Measurements from ENCODE around the gene FOXO6. TPM values are rescaled to one million over a fixed set of nuclear protein-coding genes. Genes with fewer than 3 reads are reported as not detected.

Gene FOXO6
- total and polyA plus RNA-seq, 2 donors (not counting 1 experiment from before 2014, with no cell fraction given) = under 0.01 TPM; not detected in 1

GRCh38 chr1:41327383-41327999 is 33.7 kb upstream of the FOXO6 start:
- TF ChIP-seq CTCF (conservative IDR thresholded peaks at IDR 0.05 in 1 of 2, IDR thresholded peaks at IDR 0.05 in 1 of 2; ENCODE audit: low read depth in 1 of 2, low read length in 2 of 2) (no peak), EZH2 (IDR thresholded peaks at IDR 0.05; ENCODE audit: low read length, missing control alignments) (no peak)
- no peaks in the 10 kb centered on the region for H3K36me3 ChIP-seq (ENCODE audit: control insufficient read depth, insufficient read depth, low read length)
- H3K79me2 ChIP-seq (ENCODE audit: control insufficient read depth, insufficient read depth, low read length) = no peaks in the 10 kb centered on the region
- H4K20me1 ChIP-seq (ENCODE audit: control insufficient read depth, extremely low read depth, insufficient read depth, low read length) = no peaks in the 10 kb centered on the region
- no peak overlapping the region for H2AFZ ChIP-seq (ENCODE audit: low read length)
- no peaks in the 10 kb centered on the region for H3K9me3 ChIP-seq (ENCODE audit: control insufficient read depth, insufficient read depth, low read depth, low read length)
- no peak overlapping the region for H3K4me3 ChIP-seq (replicated peaks in 1 of 4; ENCODE audit: control extremely low read depth in 1 of 4, insufficient read depth in 1 of 4, low read depth in 3 of 4, low read length in 4 of 4)
- no peaks in the 10 kb centered on the region for H3K27me3 ChIP-seq (ENCODE audit: control insufficient read depth, insufficient read depth, low read length)
- no peak overlapping the region for H3K4me2 ChIP-seq (ENCODE audit: extremely low read depth, insufficient read depth, low read length)
- H3K27ac ChIP-seq (ENCODE audit: insufficient read depth, low read length) = no peak overlapping the region
- no peak for DNase-seq (ENCODE audit: low read depth in 2 of 2)
- H3K4me1 ChIP-seq (ENCODE audit: control insufficient read depth, extremely low read depth, insufficient read depth, low read length) = no peaks in the 10 kb centered on the region
- no peak overlapping the region for H3K9ac ChIP-seq (ENCODE audit: insufficient read depth, low read length)

- H3K4me2 ChIP-seq (ENCODE audit: extremely low read depth, insufficient read depth, low read length) = no peak overlapping the region
Observed at GRCh38 chr1:41328001-41328615, 33.1 kb upstream of the FOXO6 start.

More at GRCh38 chr1:41328001-41328615, 33.1 kb upstream of the FOXO6 start:
- H4K20me1 ChIP-seq (ENCODE audit: control insufficient read depth, extremely low read depth, insufficient read depth, low read length) = no peaks in the 10 kb centered on the region
- no peak overlapping the region for H2AFZ ChIP-seq (ENCODE audit: low read length)
- no peak overlapping the region for H3K4me3 ChIP-seq (replicated peaks in 1 of 4; ENCODE audit: control extremely low read depth in 1 of 4, insufficient read depth in 1 of 4, low read depth in 3 of 4, low read length in 4 of 4)
- H3K27me3 ChIP-seq (ENCODE audit: control insufficient read depth, insufficient read depth, low read length) = no peaks in the 10 kb centered on the region
- H3K79me2 ChIP-seq (ENCODE audit: control insufficient read depth, insufficient read depth, low read length) = no peaks in the 10 kb centered on the region
- no peaks in the 10 kb centered on the region for H3K9me3 ChIP-seq (ENCODE audit: control insufficient read depth, insufficient read depth, low read depth, low read length)
- H3K36me3 ChIP-seq (ENCODE audit: control insufficient read depth, insufficient read depth, low read length) = no peaks in the 10 kb centered on the region
- H3K27ac ChIP-seq (ENCODE audit: insufficient read depth, low read length) = no peak overlapping the region
- TF ChIP-seq EZH2 (IDR thresholded peaks at IDR 0.05; ENCODE audit: low read length, missing control alignments) = no peak
- no peak for TF ChIP-seq CTCF (conservative IDR thresholded peaks at IDR 0.05 in 1 of 2, IDR thresholded peaks at IDR 0.05 in 1 of 2; ENCODE audit: low read depth in 1 of 2, low read length in 2 of 2)
- no peaks in the 10 kb centered on the region for H3K4me1 ChIP-seq (ENCODE audit: control insufficient read depth, extremely low read depth, insufficient read depth, low read length)
- no peak overlapping the region for H3K9ac ChIP-seq (ENCODE audit: insufficient read depth, low read length)
- no peak for DNase-seq (ENCODE audit: low read depth in 2 of 2)

Data from fibroblast of lung (primary cell).